ENCODE data around the gene DAZAP2.

DAZAP2 gene

DNA sequence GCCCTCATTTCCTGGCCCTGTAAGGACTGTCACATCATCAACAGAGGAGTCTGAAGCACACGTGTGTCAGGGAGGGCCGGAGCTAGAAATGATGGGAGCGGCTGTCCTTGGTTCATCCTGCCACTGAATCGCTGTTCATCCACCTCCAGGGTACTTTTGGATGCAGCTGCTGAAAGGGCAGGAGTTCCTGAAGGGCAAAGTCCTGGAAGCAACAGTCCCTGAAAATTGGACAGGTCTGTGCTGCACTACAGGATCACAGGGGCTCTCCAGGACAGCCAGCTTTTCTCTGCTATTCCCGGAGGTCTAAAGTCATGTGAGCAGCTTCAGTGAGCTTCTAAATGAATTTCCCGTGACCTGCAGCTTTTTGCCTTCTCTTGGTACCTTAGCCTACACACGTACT is 38.5 kb upstream of the DAZAP2 start:
- Histone ChIP-seq H3K4me3 (ENCODE audit: low read length) (no peak overlapping the region), H3K4me1 (ENCODE audit: insufficient read depth, low read length) (no peaks in the 10 kb centered on the region), H3K36me3 (ENCODE audit: insufficient read depth, low read depth, low read length) (no peaks in the 10 kb centered on the region), H3K9me3 (ENCODE audit: insufficient read depth, low read depth, low read length) (no peaks in the 10 kb centered on the region), H3K27me3 (ENCODE audit: insufficient read depth, low read length) (no peaks in the 10 kb centered on the region), H3K27ac (ENCODE audit: low read length) (no peak overlapping the region), H3K9ac (ENCODE audit: low read depth, low read length) (no peak overlapping the region)

DNA sequence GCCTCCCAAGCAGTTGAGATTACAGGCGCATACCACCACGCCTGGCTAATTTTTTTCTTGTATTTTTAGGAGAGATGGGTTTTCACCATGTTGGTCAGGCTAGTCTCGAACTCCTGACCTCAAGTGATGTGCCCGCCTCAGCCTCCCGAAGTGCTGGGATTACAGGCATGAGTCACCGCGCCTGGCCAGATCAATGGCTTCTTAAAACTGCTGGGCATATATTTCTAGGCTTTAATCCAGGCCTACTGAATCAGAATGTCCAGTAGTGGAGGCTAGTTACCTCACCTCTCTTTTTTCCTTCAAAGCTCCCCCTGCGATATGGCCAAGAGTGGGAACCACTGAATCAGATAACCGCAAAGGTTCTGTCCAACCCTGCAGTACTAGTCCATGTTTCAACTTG is 37.8 kb upstream of the DAZAP2 start:
- H3K4me3 ChIP-seq (ENCODE audit: low read length): no peak overlapping the region
- no peak overlapping the region for H3K27ac ChIP-seq (ENCODE audit: low read length)
- no peaks in the 10 kb centered on the region for H3K4me1 ChIP-seq (ENCODE audit: insufficient read depth, low read length)
- H3K36me3 ChIP-seq (ENCODE audit: insufficient read depth, low read depth, low read length): no peaks in the 10 kb centered on the region
- no peaks in the 10 kb centered on the region for H3K9me3 ChIP-seq (ENCODE audit: insufficient read depth, low read depth, low read length)
- no peaks in the 10 kb centered on the region for H3K27me3 ChIP-seq (ENCODE audit: insufficient read depth, low read length)
- no peak overlapping the region for H3K9ac ChIP-seq (ENCODE audit: low read depth, low read length)

DNA sequence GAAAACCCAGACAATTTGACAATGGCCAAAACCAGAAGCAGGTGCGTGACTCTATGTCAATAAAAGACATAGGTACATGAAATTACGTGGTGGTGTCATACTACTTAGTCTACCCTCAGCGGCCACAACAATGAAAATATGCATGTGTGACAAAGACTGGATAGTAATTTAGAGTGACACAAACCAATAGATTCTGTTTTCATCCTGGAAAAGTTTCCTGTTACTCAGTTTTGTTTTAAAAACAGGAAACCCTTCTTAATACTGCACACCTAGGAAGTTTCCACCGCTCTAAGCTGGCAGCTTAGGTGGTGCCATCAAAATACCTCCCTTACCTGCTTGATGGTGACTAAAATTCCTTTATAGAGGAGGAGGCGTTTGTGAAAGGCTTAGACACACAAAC is 35.9 kb upstream of the DAZAP2 start:
- Histone ChIP-seq H3K9ac (ENCODE audit: low read depth, low read length) (no peak overlapping the region), H3K4me1 (ENCODE audit: insufficient read depth, low read length) (no peaks in the 10 kb centered on the region)

DNA sequence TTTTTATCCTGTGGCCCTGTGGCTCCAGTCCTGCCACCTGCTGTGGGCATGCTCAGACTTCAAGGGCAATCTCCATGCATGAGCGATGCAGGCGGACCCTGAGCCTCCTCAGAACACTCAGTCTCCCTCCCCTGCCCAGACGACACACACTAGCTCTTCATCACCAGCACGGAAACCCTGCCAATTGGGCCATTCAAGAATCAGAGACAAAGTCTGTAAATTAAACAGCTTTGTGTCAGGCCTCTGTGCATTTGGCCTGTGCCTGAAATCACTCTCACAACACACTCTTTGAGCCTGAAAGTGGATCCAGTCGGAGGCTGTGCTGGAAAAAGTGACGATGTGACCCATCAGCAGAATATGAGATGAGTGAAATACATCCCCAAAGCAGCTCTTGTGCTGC is 33.3 kb upstream of the DAZAP2 start:
- no peak overlapping the region for H3K27ac ChIP-seq (ENCODE audit: low read length)
- H3K9ac ChIP-seq (ENCODE audit: low read depth, low read length): no peak overlapping the region
- H3K27me3 ChIP-seq (ENCODE audit: insufficient read depth, low read length): no peaks in the 10 kb centered on the region
- H3K9me3 ChIP-seq (ENCODE audit: insufficient read depth, low read depth, low read length): no peaks in the 10 kb centered on the region; the same call in 1 of the 2 replicates
- H3K4me1 ChIP-seq (ENCODE audit: insufficient read depth, low read length): no peaks in the 10 kb centered on the region
- H3K36me3 ChIP-seq (ENCODE audit: insufficient read depth, low read depth, low read length): no peaks in the 10 kb centered on the region
- no peak overlapping the region for H3K4me3 ChIP-seq (ENCODE audit: low read length)

More for the DNA sequence above, 35.9 kb upstream of the DAZAP2 start:
- H3K9me3 ChIP-seq (ENCODE audit: insufficient read depth, low read depth, low read length): no peaks in the 10 kb centered on the region
- H3K27ac ChIP-seq (ENCODE audit: low read length): no peak overlapping the region
- no peak overlapping the region for H3K4me3 ChIP-seq (ENCODE audit: low read length)
- no peaks in the 10 kb centered on the region for H3K36me3 ChIP-seq (ENCODE audit: insufficient read depth, low read depth, low read length)
- no peaks in the 10 kb centered on the region for H3K27me3 ChIP-seq (ENCODE audit: insufficient read depth, low read length)

DNA sequence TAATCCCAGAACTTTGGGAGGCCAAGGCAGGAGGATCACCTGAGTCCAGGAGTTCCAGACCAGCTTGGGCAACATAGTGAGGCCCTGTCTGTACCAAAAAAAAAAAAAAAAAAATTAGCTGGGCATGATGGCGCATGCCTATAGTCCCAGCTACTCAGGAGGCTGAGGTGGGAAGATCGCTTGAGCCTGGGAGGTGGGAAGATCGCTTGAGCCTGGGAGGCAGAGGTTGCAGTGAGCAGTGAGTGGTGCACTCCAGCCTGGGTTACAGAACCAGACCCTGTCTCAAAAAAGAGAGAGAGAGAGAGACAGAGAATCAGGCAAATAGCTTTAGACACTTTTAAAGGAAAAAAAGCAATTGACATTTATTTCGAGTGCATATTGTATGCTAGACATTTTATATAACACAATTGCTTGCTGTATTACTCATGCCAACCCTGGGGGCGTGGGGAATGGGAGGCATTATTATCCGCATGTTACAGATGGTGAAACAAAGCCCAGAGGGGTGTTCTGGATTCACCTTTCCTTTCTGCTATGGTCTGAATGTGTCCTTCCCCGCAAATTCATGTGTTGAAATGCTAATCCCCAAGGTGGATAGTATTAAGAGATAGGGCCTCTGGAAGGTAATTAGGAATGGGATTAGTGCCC is 30.5 kb upstream of the DAZAP2 start:
- no peaks in the 10 kb centered on the region for H3K27me3 ChIP-seq (ENCODE audit: insufficient read depth, low read length)
- H3K4me1 ChIP-seq (ENCODE audit: insufficient read depth, low read length): no peaks in the 10 kb centered on the region
- no peaks in the 10 kb centered on the region; the same call in 1 of the 2 replicates for H3K9me3 ChIP-seq (ENCODE audit: insufficient read depth, low read depth, low read length)
- H3K9ac ChIP-seq (ENCODE audit: low read depth, low read length): no peak overlapping the region; the same call in 1 of the 2 replicates
- H3K4me3 ChIP-seq (ENCODE audit: low read length): no peak overlapping the region
- no peaks in the 10 kb centered on the region for H3K36me3 ChIP-seq (ENCODE audit: insufficient read depth, low read depth, low read length)
- H3K27ac ChIP-seq (ENCODE audit: low read length): no peak overlapping the region

DNA sequence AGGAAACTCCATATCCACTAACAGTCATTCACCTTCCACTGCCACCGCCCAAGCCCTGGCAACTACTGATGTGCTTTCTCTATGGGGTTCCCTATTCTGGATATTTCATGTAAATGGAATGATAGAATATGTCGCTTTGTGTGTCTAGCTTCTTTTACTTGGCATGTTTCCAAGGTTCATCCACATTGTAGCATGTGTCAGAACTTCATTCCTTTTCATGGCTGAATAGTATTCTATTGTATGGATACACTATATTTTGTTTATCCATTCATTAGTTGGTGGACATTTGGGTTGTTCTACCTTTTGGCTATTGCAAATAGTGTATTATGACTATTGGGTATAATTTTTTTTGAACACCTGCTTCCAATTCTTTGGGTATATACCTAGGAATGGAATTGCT is 29.4 kb upstream of the DAZAP2 start:
- no peaks in the 10 kb centered on the region; the same call in 1 of the 2 replicates for H3K9me3 ChIP-seq (ENCODE audit: insufficient read depth, low read depth, low read length)
- no peaks in the 10 kb centered on the region for H3K4me1 ChIP-seq (ENCODE audit: insufficient read depth, low read length)
- no peaks in the 10 kb centered on the region for H3K27me3 ChIP-seq (ENCODE audit: insufficient read depth, low read length)
- no peak overlapping the region for H3K9ac ChIP-seq (ENCODE audit: low read depth, low read length)
- H3K27ac ChIP-seq (ENCODE audit: low read length): no peak overlapping the region
- H3K4me3 ChIP-seq (ENCODE audit: low read length): no peak overlapping the region
- no peaks in the 10 kb centered on the region for H3K36me3 ChIP-seq (ENCODE audit: insufficient read depth, low read depth, low read length)

DNA sequence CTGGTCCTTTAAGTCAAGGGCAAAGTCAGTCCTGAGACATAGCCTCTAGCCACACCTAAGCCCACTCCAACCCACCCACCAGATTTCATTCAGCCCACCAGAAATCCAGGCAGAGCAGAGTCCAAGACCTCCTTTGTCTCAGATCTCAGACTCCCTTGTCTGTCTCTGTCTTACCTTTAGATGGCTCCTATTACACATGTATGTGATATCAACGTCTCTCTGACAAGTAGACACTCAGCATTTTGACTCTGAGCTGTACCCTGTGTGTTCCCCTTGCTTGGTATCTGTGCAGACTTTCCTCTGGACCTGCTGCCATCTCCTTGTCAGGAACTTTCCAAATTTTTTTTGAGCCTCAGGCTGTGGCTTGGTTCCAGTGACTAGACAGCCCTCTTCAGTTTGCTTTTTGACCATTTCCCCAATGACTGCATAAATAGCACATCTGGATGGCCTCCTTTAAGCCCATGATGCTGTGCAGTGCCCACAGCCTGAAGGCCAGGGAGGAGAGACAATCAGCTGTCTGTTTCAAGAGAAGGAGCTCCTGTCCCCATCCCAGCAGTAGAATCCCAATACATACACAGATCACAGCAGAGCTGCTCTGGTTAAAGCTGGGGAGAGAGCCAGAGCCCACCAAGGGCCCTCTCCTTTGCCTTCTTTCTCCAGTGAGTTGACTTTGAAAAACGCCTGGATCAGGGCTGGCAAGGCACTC is 27.8 kb upstream of the DAZAP2 start:
- Histone ChIP-seq H3K4me3 (ENCODE audit: low read length) (no peak overlapping the region), H3K36me3 (ENCODE audit: insufficient read depth, low read depth, low read length) (no peaks in the 10 kb centered on the region), H3K27ac (ENCODE audit: low read length) (no peak overlapping the region), H3K9me3 (ENCODE audit: insufficient read depth, low read depth, low read length) (no peaks in the 10 kb centered on the region; the same call in 1 of the 2 replicates), H3K9ac (ENCODE audit: low read depth, low read length) (no peak overlapping the region), H3K4me1 (ENCODE audit: insufficient read depth, low read length) (no peaks in the 10 kb centered on the region), H3K27me3 (ENCODE audit: insufficient read depth, low read length) (no peaks in the 10 kb centered on the region)

DNA sequence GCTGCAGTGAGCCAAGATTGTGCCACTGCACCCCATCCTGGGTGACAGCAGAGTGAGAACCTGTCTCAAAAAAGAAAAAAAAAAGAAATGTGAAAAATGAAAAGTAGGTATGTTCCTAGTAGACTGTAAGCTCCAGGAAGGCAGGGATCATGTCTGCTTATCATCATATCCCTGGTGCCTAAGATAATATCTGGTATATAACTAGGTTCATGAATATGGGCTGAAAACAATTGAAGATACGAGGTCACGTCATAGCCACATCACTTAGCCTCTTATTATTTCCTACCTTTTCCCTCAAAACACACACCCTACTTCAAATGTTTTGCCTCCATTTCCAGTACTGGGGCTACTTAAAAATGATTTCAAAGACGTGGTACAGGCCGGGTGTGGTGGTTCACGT is 23.7 kb upstream of the DAZAP2 start:
- H3K4me3 ChIP-seq (ENCODE audit: low read length): no peak overlapping the region
- H3K27me3 ChIP-seq (ENCODE audit: insufficient read depth, low read length): no peaks in the 10 kb centered on the region
- H3K9me3 ChIP-seq (ENCODE audit: insufficient read depth, low read depth, low read length): no peaks in the 10 kb centered on the region
- H3K27ac ChIP-seq (ENCODE audit: low read length): no peak overlapping the region
- H3K9ac ChIP-seq (ENCODE audit: low read depth, low read length): no peak overlapping the region
- H3K4me1 ChIP-seq (ENCODE audit: insufficient read depth, low read length): peaks cover 16% of the 10 kb centered on the region; the same call in 1 of the 2 replicates
- H3K36me3 ChIP-seq (ENCODE audit: insufficient read depth, low read depth, low read length): no peaks in the 10 kb centered on the region

DNA sequence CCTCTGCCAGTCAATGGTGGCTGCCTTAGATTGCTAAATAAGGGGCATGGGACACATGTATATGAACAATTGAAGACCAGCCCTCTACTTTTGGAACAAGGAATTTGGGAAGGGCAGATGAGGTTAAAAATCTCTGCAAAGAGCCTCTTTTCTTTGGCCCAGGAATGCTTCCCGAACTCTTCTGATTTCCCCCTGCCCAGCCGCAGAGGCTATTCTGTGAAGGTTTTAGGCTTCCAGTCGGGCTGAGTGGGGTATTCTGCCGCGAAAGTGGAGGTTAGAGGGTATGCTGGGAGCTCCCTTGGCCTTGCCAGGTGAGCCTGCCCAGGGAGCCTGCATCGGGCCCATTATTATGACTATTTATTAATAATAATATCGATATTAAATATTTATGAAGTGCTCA is 22.0 kb upstream of the DAZAP2 start:
- H3K27ac ChIP-seq (ENCODE audit: low read length): no peak overlapping the region
- no peaks in the 10 kb centered on the region for H3K36me3 ChIP-seq (ENCODE audit: insufficient read depth, low read depth, low read length)
- no peaks in the 10 kb centered on the region for H3K27me3 ChIP-seq (ENCODE audit: insufficient read depth, low read length)
- H3K9ac ChIP-seq (ENCODE audit: low read depth, low read length): 0 out of 2 replicates have a peak overlapping the region, but pooled peaks have one; percentile 51
- H3K9me3 ChIP-seq (ENCODE audit: insufficient read depth, low read depth, low read length): no peaks in the 10 kb centered on the region
- peaks cover 16% of the 10 kb centered on the region; the same call in 1 of the 2 replicates for H3K4me1 ChIP-seq (ENCODE audit: insufficient read depth, low read length)
- peak overlapping the region; percentile 75 for H3K4me3 ChIP-seq (ENCODE audit: low read length)

DNA sequence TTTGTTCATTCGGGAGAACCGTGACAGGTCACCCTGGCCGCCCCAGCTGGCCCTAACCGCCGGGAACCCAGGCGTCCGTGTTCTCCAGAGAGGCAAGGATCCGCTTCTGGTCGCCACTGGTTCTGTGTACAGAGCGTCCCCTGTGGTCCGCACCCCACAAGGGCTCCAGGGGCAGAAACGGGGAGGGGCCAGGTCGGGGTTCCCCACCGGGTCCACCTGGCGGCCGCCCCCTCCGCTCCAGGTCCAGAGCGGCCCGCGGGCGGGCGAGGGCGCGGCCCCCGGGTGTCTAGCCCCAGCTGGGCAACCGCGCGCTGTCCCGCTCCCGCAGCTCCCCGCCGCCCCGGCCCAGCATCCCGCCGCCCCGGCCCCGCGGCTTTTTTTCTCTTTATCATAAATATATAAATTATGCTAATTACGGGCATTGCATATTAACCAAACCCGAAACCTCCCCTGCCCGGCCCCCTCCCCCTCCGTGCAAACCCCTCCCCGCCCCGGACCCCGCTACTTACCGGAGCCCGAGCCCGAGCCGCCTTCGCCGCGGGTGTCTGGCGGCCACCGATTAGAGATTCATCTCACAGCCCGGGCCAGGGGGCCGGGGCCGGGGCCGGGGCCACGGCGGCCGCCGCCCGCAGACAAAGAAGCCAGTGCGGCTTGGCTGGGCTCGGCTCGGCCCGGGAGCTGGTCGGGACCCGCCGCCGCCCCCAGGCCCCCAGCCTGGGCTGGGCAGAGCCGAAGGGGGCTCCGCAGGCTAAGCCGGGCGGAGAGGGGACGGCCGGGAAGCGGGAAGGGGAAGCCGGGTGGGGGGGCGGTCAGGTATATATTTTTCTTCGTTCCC is 21.3 kb upstream of the DAZAP2 start:
- no peaks in the 10 kb centered on the region for H3K36me3 ChIP-seq (ENCODE audit: insufficient read depth, low read depth, low read length)
- H3K27ac ChIP-seq (ENCODE audit: low read length): no peak overlapping the region
- H3K9me3 ChIP-seq (ENCODE audit: insufficient read depth, low read depth, low read length): no peaks in the 10 kb centered on the region
- H3K4me1 ChIP-seq (ENCODE audit: insufficient read depth, low read length): peaks cover 16% of the 10 kb centered on the region; the same call in 1 of the 2 replicates
- peak overlapping the region; percentile 88 for H3K9ac ChIP-seq (ENCODE audit: low read depth, low read length)
- peak overlapping the region; percentile 75 for H3K4me3 ChIP-seq (ENCODE audit: low read length)
- no peaks in the 10 kb centered on the region for H3K27me3 ChIP-seq (ENCODE audit: insufficient read depth, low read length)

DNA sequence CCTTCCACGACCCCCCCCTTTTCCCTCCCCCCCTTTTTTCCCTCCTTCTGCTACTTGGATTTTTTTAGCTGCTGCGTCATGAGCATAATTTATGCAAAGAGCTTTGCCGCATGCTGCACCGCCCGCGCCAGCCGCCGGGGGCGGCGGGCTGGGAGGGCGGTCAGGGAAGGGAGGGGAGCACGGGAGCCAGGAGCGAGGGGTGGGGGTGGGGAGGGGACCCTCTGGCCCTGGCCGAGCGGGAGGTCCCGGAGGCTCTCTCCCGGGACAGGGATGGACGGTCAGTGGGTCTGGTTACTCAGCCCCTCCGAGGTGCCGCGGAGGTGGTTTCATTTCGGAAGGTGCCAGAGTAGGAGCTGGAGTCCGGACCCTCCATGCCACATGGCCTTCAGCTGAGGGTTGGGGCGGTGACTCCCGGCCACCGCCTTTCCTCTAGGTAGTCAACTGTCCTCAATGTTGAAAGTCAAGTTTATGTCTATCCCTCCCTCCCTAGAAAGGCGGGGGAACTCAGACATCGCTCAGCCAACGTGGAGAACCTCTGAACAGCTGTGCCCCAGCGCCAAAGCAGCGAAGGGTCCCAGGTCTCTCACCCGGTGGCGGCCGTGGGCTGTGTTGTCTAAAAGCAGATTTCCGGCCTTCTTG is 20.5 kb upstream of the DAZAP2 start, which contains the start of gene POU6F1:
POU6F1 (minus strand) TSS at position 95 of the 639 bp plus-strand sequence. CDS start 11,226 bp downstream, outside the sequence.
- Histone ChIP-seq H3K4me3 (ENCODE audit: low read length) (peak within 1 kb of the TSS; percentile 75), H3K36me3 (ENCODE audit: insufficient read depth, low read depth, low read length) (no peaks in the 10 kb centered on the region), H3K27ac (ENCODE audit: low read length) (no peak within 1 kb of the TSS), H3K9me3 (ENCODE audit: insufficient read depth, low read depth, low read length) (no peaks in the 10 kb centered on the region), H3K4me1 (ENCODE audit: insufficient read depth, low read length) (peaks cover 16% of the 10 kb centered on the region; the same call in 1 of the 2 replicates), H3K27me3 (ENCODE audit: insufficient read depth, low read length) (no peaks in the 10 kb centered on the region), H3K9ac (ENCODE audit: low read depth, low read length) (peak within 1 kb of the TSS; percentile 88)

All from iPS-20b (cell line).